ENCODE data around the gene BCKDK.

- TF ChIP-seq, protein P1, sequence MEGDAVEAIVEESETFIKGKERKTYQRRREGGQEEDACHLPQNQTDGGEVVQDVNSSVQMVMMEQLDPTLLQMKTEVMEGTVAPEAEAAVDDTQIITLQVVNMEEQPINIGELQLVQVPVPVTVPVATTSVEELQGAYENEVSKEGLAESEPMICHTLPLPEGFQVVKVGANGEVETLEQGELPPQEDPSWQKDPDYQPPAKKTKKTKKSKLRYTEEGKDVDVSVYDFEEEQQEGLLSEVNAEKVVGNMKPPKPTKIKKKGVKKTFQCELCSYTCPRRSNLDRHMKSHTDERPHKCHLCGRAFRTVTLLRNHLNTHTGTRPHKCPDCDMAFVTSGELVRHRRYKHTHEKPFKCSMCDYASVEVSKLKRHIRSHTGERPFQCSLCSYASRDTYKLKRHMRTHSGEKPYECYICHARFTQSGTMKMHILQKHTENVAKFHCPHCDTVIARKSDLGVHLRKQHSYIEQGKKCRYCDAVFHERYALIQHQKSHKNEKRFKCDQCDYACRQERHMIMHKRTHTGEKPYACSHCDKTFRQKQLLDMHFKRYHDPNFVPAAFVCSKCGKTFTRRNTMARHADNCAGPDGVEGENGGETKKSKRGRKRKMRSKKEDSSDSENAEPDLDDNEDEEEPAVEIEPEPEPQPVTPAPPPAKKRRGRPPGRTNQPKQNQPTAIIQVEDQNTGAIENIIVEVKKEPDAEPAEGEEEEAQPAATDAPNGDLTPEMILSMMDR (IDR thresholded peaks at IDR 0.05) = no peak
- TF ChIP-seq ZNF121 (CRISPR knock-in tag; IDR thresholded peaks at IDR 0.05) (no peak), TEAD4 (CRISPR knock-in tag; IDR thresholded peaks at IDR 0.05) (no peak), TP53 (CRISPR knock-in tag; IDR thresholded peaks at IDR 0.05) (no peak)
- TF ChIP-seq, protein P2, sequence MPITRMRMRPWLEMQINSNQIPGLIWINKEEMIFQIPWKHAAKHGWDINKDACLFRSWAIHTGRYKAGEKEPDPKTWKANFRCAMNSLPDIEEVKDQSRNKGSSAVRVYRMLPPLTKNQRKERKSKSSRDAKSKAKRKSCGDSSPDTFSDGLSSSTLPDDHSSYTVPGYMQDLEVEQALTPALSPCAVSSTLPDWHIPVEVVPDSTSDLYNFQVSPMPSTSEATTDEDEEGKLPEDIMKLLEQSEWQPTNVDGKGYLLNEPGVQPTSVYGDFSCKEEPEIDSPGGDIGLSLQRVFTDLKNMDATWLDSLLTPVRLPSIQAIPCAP (CRISPR knock-in tag; IDR thresholded peaks at IDR 0.05) = no peak
These were observed 40.7 kb downstream of the BCKDK start for GRCh38 chr16:31148896-31149295.

Data from WTC11 (cell line).